ENCODE results near the gene TARS2. TPM values are rescaled to one million over a fixed set of nuclear protein-coding genes. Genes with fewer than 3 reads are reported as not detected.
A peak's percentile ranks its signal among the peaks of the same experiment; 100 is the strongest.

The TARS2 gene
- total RNA-seq, 4 donors from 2014 or later = 5.8 to 19.4 (median 12.8) TPM

DNA sequence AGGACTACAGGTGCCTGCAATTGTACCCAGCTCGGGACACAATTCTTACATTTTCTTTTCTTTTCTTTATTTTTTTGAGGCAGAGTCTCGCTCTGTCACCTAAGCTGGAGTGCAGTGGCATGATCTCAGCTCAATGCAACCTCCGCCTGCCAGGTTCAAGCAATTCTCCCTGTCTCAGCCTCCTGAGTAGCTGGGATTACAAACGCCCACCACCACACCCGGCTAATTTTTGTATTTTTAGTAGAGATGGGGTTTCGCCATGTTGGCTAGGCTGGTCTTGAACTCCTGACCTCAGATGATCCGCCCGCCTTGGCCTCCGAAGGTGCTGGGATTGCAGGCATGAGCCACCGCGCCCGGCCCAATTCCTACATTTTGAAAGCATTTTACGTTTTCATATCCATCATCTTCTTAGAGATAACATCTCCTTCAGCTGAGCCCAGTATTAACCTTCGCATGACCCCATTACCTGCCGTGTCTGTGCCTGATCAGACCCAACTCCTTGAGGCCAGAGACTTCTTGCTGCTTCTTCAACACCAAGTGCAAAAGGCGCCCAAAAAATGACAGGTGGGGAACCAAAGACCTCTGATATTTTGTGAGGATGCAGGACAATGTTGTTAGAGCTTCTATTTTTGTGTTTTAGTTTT lies 59.2 kb downstream of the TARS2 start:
- no peak for DNase-seq (ENCODE audit: extremely low spot score)
- Histone ChIP-seq H3K9me3 (no peaks in the 10 kb centered on the region), H3K27me3 (no peaks in the 10 kb centered on the region), H3K36me3 (no peaks in the 10 kb centered on the region), H3K27ac (replicated peaks in 1 of 4) (no peak overlapping the region), H3K4me1 (peaks cover 6 to 33% (median 33%) of the 10 kb centered on the region in 4 donors), H3K4me3 (no peak overlapping the region)
- 94% methylated on average over 16 of the region's 16 CpGs for WGBS
- intact Hi-C loops (cut with DNase I) = no loop called here
- TF ChIP-seq POLR2A (IDR thresholded peaks at IDR 0.05; ENCODE audit: low read depth) (no peak), POLR2AphosphoS5 (IDR thresholded peaks at IDR 0.05) (no peak), EP300 (IDR thresholded peaks at IDR 0.05) (no peak)

DNA sequence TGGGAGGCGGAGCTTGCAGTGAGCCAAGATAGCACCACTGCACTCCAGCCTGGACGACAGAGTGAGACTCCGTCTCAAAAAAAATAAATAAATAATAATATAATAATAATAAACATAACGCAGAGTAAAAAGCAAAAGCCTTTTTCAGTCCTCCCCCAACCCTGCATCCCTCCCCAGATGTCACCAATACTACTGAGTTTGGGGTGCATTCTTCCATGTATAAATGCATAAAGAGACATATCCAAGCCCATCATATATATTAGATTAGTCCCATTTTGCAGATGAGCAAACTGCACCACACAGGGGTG lies 61.1 kb downstream of the TARS2 start:
- Histone ChIP-seq H3K4me3 (peak overlapping the region; percentile 69 to 74 (median 70)), H3K4me1 (peaks cover 24 to 52% (median 51%) of the 10 kb centered on the region in 4 donors), H3K27me3 (no peaks in the 10 kb centered on the region), H3K27ac (replicated peaks in 1 of 4) (peak overlapping the region; percentile 91 to 96 (median 94)), H3K9me3 (no peaks in the 10 kb centered on the region), H3K36me3 (no peaks in the 10 kb centered on the region)
- intact Hi-C loops (cut with DNase I) = no loop called here
- 39% methylated on average over 4 of the region's 4 CpGs for WGBS
- TF ChIP-seq EP300 (IDR thresholded peaks at IDR 0.05) = no peak
- no peak for TF ChIP-seq POLR2AphosphoS5 (IDR thresholded peaks at IDR 0.05)
- TF ChIP-seq, protein P1, sequence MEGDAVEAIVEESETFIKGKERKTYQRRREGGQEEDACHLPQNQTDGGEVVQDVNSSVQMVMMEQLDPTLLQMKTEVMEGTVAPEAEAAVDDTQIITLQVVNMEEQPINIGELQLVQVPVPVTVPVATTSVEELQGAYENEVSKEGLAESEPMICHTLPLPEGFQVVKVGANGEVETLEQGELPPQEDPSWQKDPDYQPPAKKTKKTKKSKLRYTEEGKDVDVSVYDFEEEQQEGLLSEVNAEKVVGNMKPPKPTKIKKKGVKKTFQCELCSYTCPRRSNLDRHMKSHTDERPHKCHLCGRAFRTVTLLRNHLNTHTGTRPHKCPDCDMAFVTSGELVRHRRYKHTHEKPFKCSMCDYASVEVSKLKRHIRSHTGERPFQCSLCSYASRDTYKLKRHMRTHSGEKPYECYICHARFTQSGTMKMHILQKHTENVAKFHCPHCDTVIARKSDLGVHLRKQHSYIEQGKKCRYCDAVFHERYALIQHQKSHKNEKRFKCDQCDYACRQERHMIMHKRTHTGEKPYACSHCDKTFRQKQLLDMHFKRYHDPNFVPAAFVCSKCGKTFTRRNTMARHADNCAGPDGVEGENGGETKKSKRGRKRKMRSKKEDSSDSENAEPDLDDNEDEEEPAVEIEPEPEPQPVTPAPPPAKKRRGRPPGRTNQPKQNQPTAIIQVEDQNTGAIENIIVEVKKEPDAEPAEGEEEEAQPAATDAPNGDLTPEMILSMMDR (IDR thresholded peaks at IDR 0.05) = no peak
- no peak for TF ChIP-seq POLR2A (IDR thresholded peaks at IDR 0.05; ENCODE audit: low read depth)
- DNase-seq (ENCODE audit: extremely low spot score) = no peak

DNA sequence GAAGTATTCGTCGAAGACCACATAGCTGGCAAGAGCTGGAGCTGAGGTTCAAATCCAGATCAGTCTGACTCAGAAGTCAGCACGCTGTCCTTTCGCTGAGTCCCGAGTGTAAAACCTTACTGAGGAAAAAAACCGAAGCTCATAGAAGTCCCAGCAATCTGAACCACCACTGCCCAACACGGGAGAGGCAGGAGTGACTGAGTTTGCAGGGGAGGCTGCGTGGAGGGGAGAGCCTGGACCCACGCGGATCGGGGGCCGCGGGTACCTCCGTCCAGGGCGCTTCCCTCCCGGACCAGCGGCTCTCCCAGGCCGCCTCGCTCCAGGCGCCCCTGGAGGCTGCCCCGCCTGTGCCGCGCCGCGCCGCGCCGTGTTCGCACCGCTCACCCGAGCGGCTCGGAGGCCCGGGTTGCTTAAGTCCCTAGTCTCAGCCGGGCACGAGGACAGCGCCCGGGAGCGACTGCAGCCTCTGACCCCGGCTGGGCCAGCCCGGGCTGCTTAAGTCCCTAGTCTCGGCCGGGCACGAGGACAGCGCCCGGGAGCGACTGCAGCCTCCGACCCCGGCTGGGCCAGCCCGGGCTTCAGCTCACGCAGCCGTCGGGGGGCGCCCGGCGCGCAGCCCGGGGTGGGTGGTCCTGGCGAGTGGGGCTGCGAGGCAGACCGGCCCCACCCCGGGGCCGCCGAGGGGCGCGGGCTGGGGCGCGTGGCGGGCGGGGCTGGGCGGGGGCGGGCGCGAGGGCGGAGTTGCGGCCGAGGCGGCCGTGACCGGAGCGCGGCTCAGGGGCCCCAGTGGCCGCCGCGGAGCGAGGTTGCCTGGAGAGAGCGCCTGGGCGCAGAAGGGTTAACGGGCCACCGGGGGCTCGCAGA lies 61.6 kb downstream of the TARS2 start, which contains the start of gene ADAMTSL4:
Gene ADAMTSL4 (plus strand): TSS at position 777 of the 864 bp plus-strand sequence. CDS start 2,881 bp downstream, outside the sequence.
- H3K27ac ChIP-seq (replicated peaks in 1 of 4) = peak within 1 kb of the TSS; percentile 91 to 96 (median 94)
- no peaks in the 10 kb centered on the region for H3K27me3 ChIP-seq
- peak; percentile 29 to 68 for TF ChIP-seq POLR2AphosphoS5 (IDR thresholded peaks at IDR 0.05)
- TF ChIP-seq EP300 (IDR thresholded peaks at IDR 0.05) = no peak
- peak; percentile 21 for TF ChIP-seq POLR2A (IDR thresholded peaks at IDR 0.05; ENCODE audit: low read depth)
- TF ChIP-seq, protein P1 (IDR thresholded peaks at IDR 0.05) = peak in 2 of 3 experiments; percentile 14 to 38
- H3K36me3 ChIP-seq = peaks cover 0 to 1% (median 0%) of the 10 kb centered on the region in 4 donors
- no peaks in the 10 kb centered on the region for H3K9me3 ChIP-seq
- intact Hi-C loops (cut with DNase I) = no loop called here
- peaks cover 27 to 58% (median 57%) of the 10 kb centered on the region in 4 donors for H3K4me1 ChIP-seq
- no peak for DNase-seq (ENCODE audit: extremely low spot score)
- 0% methylated on average over 26 of the region's 91 CpGs for WGBS
- peak within 1 kb of the TSS; percentile 69 to 74 (median 70) for H3K4me3 ChIP-seq

DNA sequence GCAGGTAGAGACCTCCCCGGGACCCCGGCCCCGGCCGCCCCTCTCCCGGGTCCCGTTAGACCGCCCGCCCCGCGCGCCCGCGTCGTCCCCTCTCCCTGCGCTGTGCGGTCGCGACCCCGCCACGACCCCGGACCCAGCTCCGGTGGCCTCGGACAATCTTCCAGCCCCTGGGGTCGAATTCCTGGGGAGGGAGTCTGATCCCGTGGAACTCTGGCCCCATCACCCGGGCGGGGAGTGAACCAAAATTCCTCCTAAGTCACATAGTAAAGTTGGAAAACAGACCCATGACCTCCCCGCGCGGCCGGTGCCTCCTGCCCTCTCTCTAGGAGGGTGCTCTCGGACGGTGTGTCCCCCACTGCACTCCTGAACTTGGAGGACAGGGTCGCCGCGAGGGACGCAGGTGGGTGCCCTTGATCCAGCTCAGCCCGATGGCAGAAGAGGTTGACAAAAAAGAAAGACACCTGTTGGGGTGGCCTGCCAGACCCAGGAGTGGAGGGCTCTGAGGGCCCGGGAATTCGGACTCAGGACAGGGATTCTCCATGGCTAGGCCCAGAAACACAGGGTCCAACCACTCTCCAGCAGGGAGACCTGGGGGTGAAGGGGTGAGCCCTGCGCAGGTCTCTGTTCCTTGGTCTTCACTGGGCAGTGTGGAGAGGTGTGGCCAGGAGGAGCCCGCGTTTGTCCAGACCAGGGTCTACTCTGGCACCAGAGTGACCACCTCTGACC lies 62.4 kb downstream of the TARS2 start:
- Histone ChIP-seq H3K27me3 (no peaks in the 10 kb centered on the region), H3K27ac (replicated peaks in 1 of 4) (peak overlapping the region; percentile 91 to 96 (median 94)), H3K9me3 (no peaks in the 10 kb centered on the region), H3K36me3 (peaks cover 0 to 9% (median 2%) of the 10 kb centered on the region in 4 donors), H3K4me3 (peak overlapping the region; percentile 69 to 74 (median 70)), H3K4me1 (peaks cover 30 to 65% (median 63%) of the 10 kb centered on the region in 4 donors)
- TF ChIP-seq, protein P1 (IDR thresholded peaks at IDR 0.05) = peak in 1 of 3 experiments; percentile 15
- TF ChIP-seq EP300 (IDR thresholded peaks at IDR 0.05) (no peak), POLR2A (IDR thresholded peaks at IDR 0.05; ENCODE audit: low read depth) (no peak)
- 18% methylated on average over 3 of the region's 43 CpGs for WGBS
- intact Hi-C loops (cut with DNase I) = loop anchor here (10.0 kb wide), 1 partner anchor 265 kb away; no protein-coding TSS in a partner anchor
- no peak for DNase-seq (ENCODE audit: extremely low spot score)

All from esophagus muscularis mucosa (tissue), 4 donors.